GM23248 (cell line): ENCODE data around the gene PTPRN2.

Experiments used
- EZH2 ChIP-seq: fragments of 200-600 bp; sonication (generic); IDR thresholded peaks from 2 replicates; pipeline ENCODE4 v1.6.1; 2018; ENCODE audit warnings: antibody characterized with exemption, mild to moderate bottlenecking; ENCODE audit not compliant: insufficient read depth, poor library complexity, severe bottlenecking
- EZH2phosphoT487 ChIP-seq: fragments of 200-600 bp; sonication (generic); IDR thresholded peaks from 2 replicates; pipeline ENCODE4 v1.6.1; 2018; ENCODE audit warnings: antibody characterized with exemption, moderate library complexity, mild to moderate bottlenecking, low read depth; ENCODE audit not compliant: insufficient read depth

DNA sequence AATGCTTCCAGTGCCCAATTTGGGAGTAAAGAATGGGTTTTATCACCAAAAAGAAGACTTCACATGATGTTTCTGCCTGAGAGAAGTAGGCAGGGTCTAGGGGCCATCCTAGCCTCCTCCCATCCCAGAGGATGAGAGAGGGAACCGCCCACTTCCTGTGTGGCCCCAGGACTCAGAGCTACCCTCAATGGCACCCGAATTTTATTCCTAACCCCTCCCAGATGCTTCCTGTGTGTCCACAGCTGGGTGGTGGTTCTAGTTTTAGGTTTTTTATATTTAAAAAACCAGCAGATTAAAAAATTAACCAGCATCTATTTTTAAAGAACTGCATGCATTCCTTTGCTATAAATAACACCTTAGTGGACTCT, 583.5 kb downstream of the PTPRN2 start:
- TF ChIP-seq EZH2 (no peak), EZH2phosphoT487 (no peak)
